ENCODE results near the gene TFAP2B. TPM values are rescaled to one million over a fixed set of nuclear protein-coding genes. Genes with fewer than 3 reads are reported as not detected.

TFAP2B gene
- total and polyA plus RNA-seq, 2 donors (not counting 1 experiment from before 2014, with no cell fraction given), result not detected

GRCh38 chr6:50842446-50842845 is 23.8 kb downstream of the TFAP2B start:
- H3K27me3 ChIP-seq (ENCODE audit: control insufficient read depth, insufficient read depth, low read length), result peaks cover 7% of the 10 kb centered on the region
- H3K27ac ChIP-seq (ENCODE audit: insufficient read depth, low read length), result no peak overlapping the region
- H3K9ac ChIP-seq (ENCODE audit: insufficient read depth, low read length), result no peak overlapping the region
- no peaks in the 10 kb centered on the region for H4K20me1 ChIP-seq (ENCODE audit: control insufficient read depth, extremely low read depth, insufficient read depth, low read length)
- H3K79me2 ChIP-seq (ENCODE audit: control insufficient read depth, insufficient read depth, low read length), result no peaks in the 10 kb centered on the region
- no peak overlapping the region for H3K4me2 ChIP-seq (ENCODE audit: extremely low read depth, insufficient read depth, low read length)
- no peak for DNase-seq (ENCODE audit: low read depth in 2 of 2)
- no peaks in the 10 kb centered on the region for H3K9me3 ChIP-seq (ENCODE audit: control insufficient read depth, insufficient read depth, low read depth, low read length)
- H2AFZ ChIP-seq (ENCODE audit: low read length), result no peak overlapping the region
- H3K4me1 ChIP-seq (ENCODE audit: control insufficient read depth, extremely low read depth, insufficient read depth, low read length), result no peaks in the 10 kb centered on the region
- H3K4me3 ChIP-seq (replicated peaks in 1 of 4; ENCODE audit: control extremely low read depth in 1 of 4, insufficient read depth in 1 of 4, low read depth in 3 of 4, low read length in 4 of 4), result no peak overlapping the region
- no peaks in the 10 kb centered on the region for H3K36me3 ChIP-seq (ENCODE audit: control insufficient read depth, insufficient read depth, low read length)
- TF ChIP-seq CTCF (conservative IDR thresholded peaks at IDR 0.05 in 1 of 2, IDR thresholded peaks at IDR 0.05 in 1 of 2; ENCODE audit: low read depth in 1 of 2, low read length in 2 of 2) (no peak), EZH2 (IDR thresholded peaks at IDR 0.05; ENCODE audit: low read length, missing control alignments) (no peak)

GRCh38 chr6:50842861-50843384 is 24.3 kb downstream of the TFAP2B start:
- Histone ChIP-seq H4K20me1 (ENCODE audit: control insufficient read depth, extremely low read depth, insufficient read depth, low read length) (no peaks in the 10 kb centered on the region), H3K4me3 (replicated peaks in 1 of 4; ENCODE audit: control extremely low read depth in 1 of 4, insufficient read depth in 1 of 4, low read depth in 3 of 4, low read length in 4 of 4) (no peak overlapping the region), H3K9me3 (ENCODE audit: control insufficient read depth, insufficient read depth, low read depth, low read length) (no peaks in the 10 kb centered on the region), H3K4me2 (ENCODE audit: extremely low read depth, insufficient read depth, low read length) (no peak overlapping the region), H3K79me2 (ENCODE audit: control insufficient read depth, insufficient read depth, low read length) (no peaks in the 10 kb centered on the region), H3K9ac (ENCODE audit: insufficient read depth, low read length) (no peak overlapping the region), H3K27ac (ENCODE audit: insufficient read depth, low read length) (no peak overlapping the region), H2AFZ (ENCODE audit: low read length) (no peak overlapping the region), H3K36me3 (ENCODE audit: control insufficient read depth, insufficient read depth, low read length) (no peaks in the 10 kb centered on the region), H3K27me3 (ENCODE audit: control insufficient read depth, insufficient read depth, low read length) (peaks cover 6% of the 10 kb centered on the region), H3K4me1 (ENCODE audit: control insufficient read depth, extremely low read depth, insufficient read depth, low read length) (no peaks in the 10 kb centered on the region)
- TF ChIP-seq CTCF (conservative IDR thresholded peaks at IDR 0.05 in 1 of 2, IDR thresholded peaks at IDR 0.05 in 1 of 2; ENCODE audit: low read depth in 1 of 2, low read length in 2 of 2) (no peak), EZH2 (IDR thresholded peaks at IDR 0.05; ENCODE audit: low read length, missing control alignments) (no peak)
- DNase-seq (ENCODE audit: low read depth in 2 of 2), result no peak

- Histone ChIP-seq H3K27me3 (ENCODE audit: control insufficient read depth, insufficient read depth, low read length) (peaks cover 5% of the 10 kb centered on the region), H4K20me1 (ENCODE audit: control insufficient read depth, extremely low read depth, insufficient read depth, low read length) (no peaks in the 10 kb centered on the region), H3K36me3 (ENCODE audit: control insufficient read depth, insufficient read depth, low read length) (no peaks in the 10 kb centered on the region), H3K9ac (ENCODE audit: insufficient read depth, low read length) (no peak overlapping the region), H3K9me3 (ENCODE audit: control insufficient read depth, insufficient read depth, low read depth, low read length) (no peaks in the 10 kb centered on the region), H3K79me2 (ENCODE audit: control insufficient read depth, insufficient read depth, low read length) (no peaks in the 10 kb centered on the region), H3K27ac (ENCODE audit: insufficient read depth, low read length) (no peak overlapping the region), H2AFZ (ENCODE audit: low read length) (no peak overlapping the region), H3K4me1 (ENCODE audit: control insufficient read depth, extremely low read depth, insufficient read depth, low read length) (no peaks in the 10 kb centered on the region), H3K4me3 (replicated peaks in 1 of 4; ENCODE audit: control extremely low read depth in 1 of 4, insufficient read depth in 1 of 4, low read depth in 3 of 4, low read length in 4 of 4) (no peak overlapping the region), H3K4me2 (ENCODE audit: extremely low read depth, insufficient read depth, low read length) (no peak overlapping the region)
- TF ChIP-seq EZH2 (IDR thresholded peaks at IDR 0.05; ENCODE audit: low read length, missing control alignments), result no peak
- TF ChIP-seq CTCF (conservative IDR thresholded peaks at IDR 0.05 in 1 of 2, IDR thresholded peaks at IDR 0.05 in 1 of 2; ENCODE audit: low read depth in 1 of 2, low read length in 2 of 2), result no peak
- no peak for DNase-seq (ENCODE audit: low read depth in 2 of 2)
Observed at GRCh38 chr6:50843842-50844241, 25.2 kb downstream of the TFAP2B start.

Data from fibroblast of lung (primary cell).